Measurements from ENCODE around the gene SLC4A2. TPM values are rescaled to one million over a fixed set of nuclear protein-coding genes. Genes with fewer than 3 reads are reported as not detected.
A peak's percentile ranks its signal among the peaks of the same experiment; 100 is the strongest.

SLC4A2 gene
- total RNA-seq, 1 experiment from 2014 or later = 1,005 TPM

DNA sequence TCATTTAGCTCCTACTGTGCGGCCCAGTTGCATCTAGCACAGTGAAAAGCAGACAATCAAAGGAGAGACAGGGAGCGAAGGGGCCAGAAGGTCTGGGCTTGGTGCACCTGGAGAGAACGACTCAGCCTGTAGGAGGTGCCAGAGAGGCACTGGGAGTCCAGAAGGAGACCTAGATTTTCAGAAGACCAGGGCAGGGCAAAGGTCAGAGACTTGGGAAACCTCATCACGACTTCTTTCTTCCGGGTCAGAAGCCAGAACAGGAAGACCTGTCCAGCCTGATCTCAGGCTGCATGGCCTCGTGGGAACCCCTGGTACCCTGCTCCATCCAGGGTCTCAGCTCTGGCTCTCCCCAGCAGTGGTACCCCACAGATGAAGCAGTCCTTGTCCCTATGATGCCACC, 32.0 kb downstream of the SLC4A2 start:
- DNase-seq (ENCODE audit: low spot score) = peak; percentile 75

- DNase-seq (ENCODE audit: low spot score) = no peak
Observed at GRCh38 chr7:151091988-151092387, 32.6 kb downstream of the SLC4A2 start.

- no peak for DNase-seq (ENCODE audit: low spot score)
Observed at GRCh38 chr7:151093748-151094147, 34.4 kb downstream of the SLC4A2 start.

DNA sequence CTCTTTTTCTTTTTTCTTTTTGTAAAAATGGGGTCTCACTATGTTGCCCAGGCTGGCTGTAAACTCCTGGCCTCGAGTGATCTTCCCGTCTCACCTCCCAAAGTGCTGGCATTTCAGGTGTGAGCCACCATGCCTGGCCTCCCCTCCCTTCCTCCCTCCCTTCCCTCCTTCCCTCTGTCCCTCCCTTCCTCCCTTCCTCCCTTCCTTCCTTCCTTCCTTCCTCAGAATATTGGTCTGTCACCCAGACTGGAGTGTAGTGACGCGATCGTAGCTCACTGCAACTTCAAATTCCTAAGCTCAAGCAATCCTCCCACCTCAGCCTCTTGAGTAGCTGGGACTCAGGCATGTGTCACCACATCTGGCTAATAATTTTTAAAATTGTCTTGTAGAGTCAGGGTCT, 35.3 kb downstream of the SLC4A2 start:
- no peak for DNase-seq (ENCODE audit: low spot score)

DNA sequence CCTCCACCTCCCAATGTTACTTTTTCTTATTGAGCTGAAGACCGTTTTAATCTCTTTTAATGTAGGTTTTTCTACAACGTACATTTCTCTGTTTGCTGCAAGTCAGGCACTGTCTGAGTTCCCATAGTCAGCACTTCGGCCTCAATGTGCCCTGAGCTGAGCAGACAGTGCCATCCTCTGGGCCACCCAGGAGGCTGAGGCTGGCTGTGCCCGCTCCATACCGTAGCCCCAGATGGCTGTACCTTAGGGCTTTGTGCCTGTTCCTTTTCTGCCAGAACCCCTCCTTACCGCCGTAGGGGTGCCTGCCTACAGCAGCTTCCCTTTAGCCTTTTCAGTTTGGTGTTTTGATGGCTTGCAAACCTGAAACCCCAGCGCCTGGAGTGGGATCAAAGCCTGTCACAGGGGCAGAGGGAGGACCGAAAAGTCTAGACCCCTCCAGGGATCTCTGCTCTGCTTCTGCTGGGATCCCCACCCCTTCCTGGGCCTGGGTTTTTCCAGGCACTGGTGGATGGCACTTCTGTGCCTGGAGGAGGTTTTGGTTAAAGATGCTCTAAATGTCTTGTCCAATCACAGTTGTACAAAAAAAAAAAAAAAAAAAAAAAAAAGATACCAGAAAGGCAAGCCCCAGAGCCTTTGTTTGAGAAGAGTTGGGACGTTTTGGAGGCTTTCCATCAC, 35.9 kb downstream of the SLC4A2 start:
- DNase-seq (ENCODE audit: low spot score) = no peak

- no peak for DNase-seq (ENCODE audit: low spot score)
Observed at GRCh38 chr7:151095828-151096475, 36.6 kb downstream of the SLC4A2 start.

DNA sequence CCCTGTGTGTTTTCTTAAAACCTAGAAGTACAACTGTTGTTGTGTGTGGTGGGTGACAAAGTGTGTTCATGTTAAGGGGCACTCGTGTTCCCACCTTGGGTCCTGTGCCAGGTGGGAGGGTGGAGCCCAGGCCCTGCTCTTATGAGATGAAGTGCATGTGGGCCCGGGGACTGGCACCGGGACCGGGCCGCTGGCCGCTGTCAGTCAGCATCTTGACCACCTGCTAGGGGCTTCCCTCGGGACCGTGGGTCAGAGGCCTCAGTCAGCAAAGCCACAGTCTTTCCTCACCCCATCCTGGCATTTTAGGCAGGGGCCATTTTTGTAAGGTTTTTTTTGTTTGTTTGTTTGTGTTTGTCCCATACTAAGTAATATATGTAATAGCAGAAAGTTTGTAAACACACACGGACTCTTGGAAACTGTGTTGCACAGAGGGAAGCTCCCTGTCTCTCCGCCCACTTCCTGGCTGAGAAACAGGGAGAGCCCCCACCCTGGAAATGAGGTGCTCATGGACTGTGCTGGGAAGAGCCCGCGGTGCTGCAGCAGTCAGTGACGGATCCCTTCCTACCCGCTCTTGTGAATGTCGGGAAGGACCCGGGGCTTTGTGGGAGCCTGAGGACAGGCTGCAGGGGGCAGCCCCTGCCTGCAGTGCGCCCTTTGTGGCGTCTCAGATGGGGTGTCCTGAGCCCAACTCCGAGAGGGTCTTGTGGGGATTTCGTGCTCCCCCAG, 40.3 kb downstream of the SLC4A2 start:
- no peak for DNase-seq (ENCODE audit: low spot score)

DNA sequence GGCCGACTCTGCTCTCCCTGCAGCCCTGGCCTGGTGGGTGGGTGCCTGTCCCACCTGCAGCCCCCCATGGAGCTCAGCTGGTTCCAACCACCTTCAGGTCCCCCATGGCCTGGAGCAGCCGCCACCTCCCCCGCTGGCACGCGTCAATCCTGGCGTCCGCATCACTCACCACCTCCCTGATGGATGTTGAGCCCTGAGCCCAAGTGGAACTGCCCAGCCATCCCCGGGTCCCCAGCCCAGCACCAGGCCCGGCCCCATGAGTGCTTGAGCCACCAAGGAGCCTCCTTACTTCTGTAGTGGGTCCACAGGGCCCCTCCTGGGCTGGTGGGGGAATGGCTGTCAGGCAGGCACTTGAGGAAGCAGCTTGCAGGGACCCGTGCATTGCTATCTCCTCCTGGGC, 41.5 kb downstream of the SLC4A2 start:
- DNase-seq (ENCODE audit: low spot score) = no peak

DNA sequence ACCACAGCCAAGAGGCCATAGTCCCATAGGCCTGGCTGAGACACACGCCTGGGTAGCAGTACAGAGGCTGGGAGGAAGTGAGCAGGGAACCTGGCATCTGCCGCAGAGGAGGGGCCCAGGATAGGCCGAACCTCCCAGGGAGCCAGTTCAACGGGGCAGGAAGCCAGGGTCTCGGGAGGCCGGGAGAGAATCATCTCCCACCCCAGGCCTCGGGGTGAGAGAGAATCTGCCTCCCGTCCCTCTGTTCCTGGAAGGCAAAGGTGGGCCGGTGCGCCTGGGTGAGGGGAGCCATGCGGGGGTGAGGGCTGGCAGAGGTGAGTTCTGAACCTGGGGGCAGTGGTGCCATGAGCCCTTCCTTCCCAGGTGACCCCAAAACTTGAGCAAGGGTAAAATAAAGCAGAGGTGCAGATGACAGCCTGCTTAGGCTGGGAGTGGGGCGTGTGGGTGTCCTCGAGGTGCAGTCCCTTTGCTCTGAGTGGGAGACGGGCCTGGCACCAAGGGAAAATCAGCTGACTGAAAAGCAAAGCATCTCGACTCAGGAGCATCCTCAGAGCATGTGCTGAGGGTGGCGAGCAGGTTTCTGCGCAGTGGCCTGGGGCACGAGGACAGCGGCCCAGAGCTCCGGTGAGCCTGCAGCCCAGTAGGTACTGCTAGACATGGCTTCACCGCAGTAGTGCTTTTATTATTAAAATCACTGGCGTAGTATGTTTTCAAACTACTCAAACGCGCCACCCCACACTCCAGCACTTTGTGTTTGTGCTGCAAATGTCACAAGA, 42.4 kb downstream of the SLC4A2 start:
- no peak for DNase-seq (ENCODE audit: low spot score)

- no peak for DNase-seq (ENCODE audit: low spot score)
Observed at GRCh38 chr7:151102991-151103390, 43.6 kb downstream of the SLC4A2 start.

- DNase-seq (ENCODE audit: low spot score) = no peak
Observed at GRCh38 chr7:151103973-151104372, 44.6 kb downstream of the SLC4A2 start.

- DNase-seq (ENCODE audit: low spot score) = no peak
Observed at GRCh38 chr7:151104411-151105235, 45.2 kb downstream of the SLC4A2 start.

GRCh38 chr7:151107882-151108281, 48.5 kb downstream of the SLC4A2 start:
- no peak for DNase-seq (ENCODE audit: low spot score)

DNA sequence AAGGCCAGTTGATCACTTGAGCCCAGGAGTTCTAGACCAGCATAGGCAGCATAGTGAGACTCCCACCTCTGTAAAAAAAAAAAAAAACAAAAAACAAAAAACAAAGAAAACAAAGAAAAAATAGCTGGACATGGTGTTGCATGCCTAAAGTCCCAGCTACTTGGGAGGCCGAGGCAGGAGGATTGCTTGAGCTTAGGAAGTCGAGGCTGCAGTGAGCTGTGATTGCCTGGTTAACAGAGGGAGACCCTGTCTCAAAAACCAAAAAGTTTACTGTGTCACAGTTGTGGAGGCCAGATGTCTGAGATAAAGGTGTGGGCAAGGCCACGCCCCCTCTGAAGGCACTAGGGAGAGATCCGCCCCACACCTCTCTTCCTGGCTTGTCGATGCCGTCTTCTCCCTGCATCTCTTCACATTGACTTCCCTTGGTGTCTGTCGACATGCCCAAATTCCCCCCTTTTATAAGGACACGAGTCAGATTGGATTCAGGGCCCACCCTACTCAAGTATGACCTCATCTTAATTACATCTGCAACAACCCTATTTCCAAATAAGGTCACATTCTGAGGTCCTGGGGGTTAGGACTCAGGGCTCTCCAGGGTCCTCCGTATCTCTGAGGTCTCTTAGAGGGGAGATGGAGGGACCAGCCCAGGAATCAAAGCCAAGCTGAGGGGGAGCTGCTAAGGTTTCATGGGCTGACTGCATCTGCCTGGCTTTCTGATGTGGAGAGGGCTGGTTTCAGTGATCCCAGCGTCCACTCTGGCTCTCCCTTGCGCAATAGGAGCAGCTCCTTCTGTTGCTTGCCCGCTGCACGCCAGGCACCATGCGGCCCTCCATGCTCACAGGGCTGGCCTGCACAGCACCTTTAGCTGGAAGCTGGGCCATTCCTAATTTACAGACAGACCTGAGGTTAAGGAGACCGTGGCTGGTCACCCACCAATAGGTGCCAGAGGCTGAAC, 50.0 kb downstream of the SLC4A2 start:
- no peak for DNase-seq (ENCODE audit: low spot score)

DNA sequence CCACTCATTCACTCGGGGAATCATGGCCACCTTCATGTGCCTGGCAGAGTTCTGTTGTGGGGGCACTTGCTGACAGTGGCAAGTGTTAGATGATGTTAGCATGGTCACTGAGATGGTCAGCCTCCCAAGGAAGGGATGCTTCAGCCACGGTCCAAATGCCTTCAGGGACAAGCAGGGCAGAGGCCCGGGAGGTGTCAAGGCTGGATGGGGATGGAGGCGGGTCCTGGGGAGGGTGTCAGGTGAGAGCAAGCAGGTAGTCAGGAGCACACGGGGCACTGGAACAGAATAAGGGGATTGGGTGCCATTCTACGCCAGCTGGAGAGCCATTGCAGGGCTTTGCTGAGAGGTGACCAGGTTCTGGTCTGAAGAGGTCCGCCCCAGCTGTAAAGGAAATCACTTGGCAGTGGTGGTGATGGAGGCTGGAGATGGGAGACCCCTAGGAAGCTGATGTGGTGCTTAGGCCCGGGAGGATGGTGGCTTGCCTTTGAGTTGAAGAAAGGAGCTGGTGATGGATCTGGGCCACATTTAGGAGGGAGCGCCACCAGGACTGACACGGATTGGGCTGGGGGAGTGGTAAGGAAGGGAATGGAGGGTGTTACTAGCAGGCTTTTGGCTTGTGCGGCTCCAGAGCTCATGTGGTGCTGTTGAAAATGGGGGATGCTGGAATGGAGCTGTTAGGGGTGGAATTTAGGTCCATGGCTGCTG, 51.0 kb downstream of the SLC4A2 start:
- no peak for DNase-seq (ENCODE audit: low spot score)

DNA sequence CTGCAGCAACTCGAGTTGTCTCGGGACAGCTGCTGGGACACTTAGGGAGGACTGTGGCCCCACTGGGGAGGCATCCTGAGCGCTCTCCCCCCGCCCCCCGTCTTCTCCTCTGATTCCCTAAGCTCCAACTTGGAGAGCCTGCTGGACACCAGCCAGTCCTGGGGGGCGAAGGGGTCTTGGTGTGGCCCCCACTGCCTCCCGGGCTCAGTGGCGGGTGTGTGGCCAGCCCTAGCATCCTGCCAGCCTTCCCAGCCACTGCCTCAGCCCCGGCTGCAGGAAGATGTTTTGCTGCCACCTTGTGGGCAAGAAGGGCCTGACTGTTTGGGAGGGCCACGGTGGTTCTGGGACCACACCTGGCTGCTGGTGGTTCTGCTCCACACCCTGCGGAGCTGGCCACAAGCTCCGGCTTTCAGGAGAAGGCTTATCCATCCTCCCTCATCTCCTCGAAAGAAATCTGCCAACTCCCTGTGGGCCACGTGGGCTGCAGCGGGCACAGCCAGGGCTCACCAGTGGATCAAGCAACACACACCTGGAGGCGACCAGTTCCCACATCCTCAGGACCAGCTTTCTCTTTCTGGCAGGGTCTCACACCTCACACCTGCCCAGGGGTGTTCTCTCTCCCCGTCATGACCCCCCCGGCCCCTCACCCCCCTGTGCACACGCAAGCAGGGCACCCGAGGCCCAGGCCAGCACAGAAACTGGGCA, 51.7 kb downstream of the SLC4A2 start:
- DNase-seq (ENCODE audit: low spot score) = peak; percentile 92

- DNase-seq (ENCODE audit: low spot score) = peak; percentile 80
Observed at GRCh38 chr7:151113344-151114150, 54.2 kb downstream of the SLC4A2 start.

All from HT-29 (cell line).